NCI-H2196 (cell line): ENCODE results near the gene OR10H4.
"Not testable (repeated sequence)": the region's sequence is repeated elsewhere in the genome, so short reads cannot be mapped to it uniquely, and the experiment has no call there.

Source experiments
- DNase-seq: peaks from one replicate; lab custom pipeline; 2025; ENCODE audit not compliant: unreplicated experiment; lab: John Stamatoyannopoulos, UW

Gene OR10H4

GRCh38 chr19:15937771-15938170 lies 11.0 kb upstream of the OR10H4 start:
- no peak for DNase-seq

- DNase-seq = no peak
Observed at GRCh38 chr19:15944401-15944800, 4.4 kb upstream of the OR10H4 start.

DNA sequence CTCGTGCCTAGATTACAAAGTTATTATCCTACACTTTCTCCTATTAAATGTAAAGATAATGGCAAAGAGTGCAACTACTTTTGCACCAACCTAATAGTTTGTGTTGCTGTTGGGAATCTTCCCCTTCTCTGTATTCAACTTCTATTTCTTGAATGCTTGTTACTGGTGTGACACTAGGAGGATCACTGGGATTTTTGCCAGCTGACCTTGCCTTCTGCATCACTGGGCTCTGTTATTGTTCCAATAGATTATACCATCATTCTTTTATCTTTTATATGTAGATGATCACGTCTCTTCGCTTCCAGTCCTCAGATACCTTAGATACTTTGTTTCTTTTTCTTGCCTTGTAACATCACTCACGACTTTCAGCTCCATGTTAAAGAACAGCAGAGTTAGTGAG lies 3.5 kb upstream of the OR10H4 start:
- no peak for DNase-seq

DNA sequence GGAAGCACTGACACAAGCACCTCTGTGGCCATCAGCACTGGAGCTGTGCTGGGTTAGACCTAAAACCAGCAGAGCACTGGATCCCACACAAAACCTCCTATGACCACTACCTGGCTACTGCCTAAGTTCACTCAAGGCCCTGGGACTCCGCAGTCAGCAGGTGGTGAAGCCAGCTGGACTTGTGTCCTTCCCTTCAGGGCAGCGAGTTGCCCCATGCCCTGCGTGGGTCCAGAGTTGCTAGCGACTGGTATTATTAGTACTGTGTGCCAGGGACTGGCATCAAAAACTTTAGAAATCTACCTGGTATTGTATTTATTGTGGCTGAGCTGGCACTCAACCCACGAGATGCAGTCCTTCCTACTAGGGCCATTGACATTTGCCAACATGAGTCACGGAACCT lies 6.0 kb downstream of the OR10H4 start:
- DNase-seq = no peak

DNA sequence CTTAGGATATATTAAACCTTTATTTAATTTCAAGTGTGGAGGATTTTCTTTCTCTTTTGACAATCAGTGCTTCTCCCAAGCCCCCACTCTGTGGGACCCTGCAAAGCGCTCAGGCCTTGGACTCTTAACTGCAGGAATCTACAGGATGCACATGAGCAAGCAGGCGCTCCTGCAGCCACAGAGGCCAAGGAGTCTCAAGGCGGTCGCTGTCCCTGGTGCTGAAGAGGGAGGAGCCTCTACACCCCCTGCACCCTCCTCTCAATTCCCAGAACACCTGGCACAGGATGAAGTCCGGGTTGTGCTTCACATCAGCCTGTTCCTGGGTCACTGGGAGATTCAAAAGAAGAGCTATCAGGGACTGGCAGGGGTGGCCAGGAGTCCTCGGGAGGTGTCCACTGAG lies 13.5 kb downstream of the OR10H4 start:
- no peak for DNase-seq

DNA sequence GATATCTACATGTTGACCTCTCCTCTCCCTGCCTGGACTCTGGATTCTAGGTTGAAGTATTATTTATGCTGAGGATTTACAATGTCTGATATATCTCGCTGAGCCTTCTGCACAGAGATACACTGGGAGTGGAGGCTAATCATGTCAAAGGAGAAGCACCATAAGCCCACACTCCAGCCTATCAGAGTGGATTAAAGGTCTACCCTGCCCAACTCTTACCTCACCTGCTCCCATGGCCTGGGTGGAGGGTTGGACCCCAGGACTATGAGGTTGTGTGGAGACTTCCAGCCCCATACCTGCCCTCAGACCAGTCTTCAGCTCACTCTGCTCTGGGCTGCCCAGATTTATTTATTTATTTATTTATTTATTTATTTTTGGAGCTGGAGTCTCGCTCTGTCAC lies 15.4 kb downstream of the OR10H4 start:
- DNase-seq = no peak

DNA sequence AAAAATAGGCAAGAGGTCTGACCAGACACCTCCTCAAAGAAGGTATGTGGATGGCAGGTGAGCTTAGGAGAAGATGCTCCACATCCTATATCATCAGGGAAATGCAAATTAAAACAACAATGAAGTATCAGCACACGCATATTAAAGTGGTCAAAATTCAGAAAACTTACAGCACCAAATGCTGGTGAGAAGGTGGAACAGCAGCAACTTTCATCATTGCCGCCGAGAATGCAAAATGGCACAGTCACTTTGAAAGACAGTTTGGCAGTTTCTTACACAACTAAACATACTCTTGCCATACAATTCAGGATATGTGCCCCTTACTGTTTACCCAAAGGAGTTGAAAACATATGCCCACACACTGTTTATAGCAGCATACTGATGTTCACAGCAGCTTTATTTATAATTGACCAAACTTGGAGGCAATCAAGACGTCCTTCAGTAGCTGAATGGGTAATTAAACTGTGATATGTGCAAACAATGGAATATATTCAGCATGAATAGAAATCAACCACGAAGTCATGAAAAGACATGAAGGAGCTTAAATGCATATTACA lies 22.5 kb downstream of the OR10H4 start:
- DNase-seq = no peak

DNA sequence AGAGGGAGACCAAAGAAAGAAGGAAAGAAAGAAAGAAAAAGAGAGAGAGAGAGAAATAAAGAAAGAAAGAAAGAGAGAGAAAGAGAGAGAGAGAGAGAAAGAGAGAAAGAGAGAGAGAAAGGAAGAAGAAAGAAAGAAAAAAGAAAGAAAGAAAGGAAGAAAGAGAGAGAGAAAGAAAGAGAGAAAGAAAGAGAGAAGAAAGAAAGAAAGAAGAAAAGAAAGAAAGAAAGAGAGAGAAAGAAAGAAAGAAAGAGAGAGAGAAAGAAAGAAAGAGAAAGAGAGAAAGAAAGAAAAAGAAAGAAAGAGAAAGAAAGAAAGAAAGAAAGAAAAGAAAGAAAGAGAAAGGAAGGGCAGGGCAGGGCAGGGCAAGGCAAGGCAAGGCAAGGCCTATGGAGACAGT lies 23.2 kb downstream of the OR10H4 start:
- not testable (repeated sequence) for DNase-seq

- no peak for DNase-seq
Observed at GRCh38 chr19:15974856-15975255, 26.0 kb downstream of the OR10H4 start.

- no peak for DNase-seq
Observed at GRCh38 chr19:15976836-15977689, 28.3 kb downstream of the OR10H4 start.

GRCh38 chr19:15977690-15978089 lies 28.9 kb downstream of the OR10H4 start:
- no peak for DNase-seq

DNA sequence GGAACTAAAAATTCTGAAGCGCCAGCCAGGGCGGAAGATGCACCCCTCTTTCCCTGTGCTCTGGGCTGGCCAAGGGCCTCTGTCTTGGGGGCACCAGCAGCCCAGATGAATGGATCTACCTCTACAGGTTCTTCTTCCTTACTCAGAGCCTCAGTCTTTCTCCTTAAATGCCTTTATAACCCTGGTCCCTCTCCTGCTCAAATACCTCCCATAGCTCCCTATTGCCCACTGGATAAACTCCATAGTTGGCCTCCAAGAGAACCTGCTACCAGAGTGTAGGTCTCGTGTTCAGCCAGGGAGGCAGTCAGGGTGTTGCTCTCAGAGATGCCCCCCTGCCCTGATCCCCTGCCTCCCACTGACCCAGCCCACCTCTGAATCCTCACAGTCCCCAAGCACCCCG lies 30.5 kb downstream of the OR10H4 start:
- no peak for DNase-seq

DNA sequence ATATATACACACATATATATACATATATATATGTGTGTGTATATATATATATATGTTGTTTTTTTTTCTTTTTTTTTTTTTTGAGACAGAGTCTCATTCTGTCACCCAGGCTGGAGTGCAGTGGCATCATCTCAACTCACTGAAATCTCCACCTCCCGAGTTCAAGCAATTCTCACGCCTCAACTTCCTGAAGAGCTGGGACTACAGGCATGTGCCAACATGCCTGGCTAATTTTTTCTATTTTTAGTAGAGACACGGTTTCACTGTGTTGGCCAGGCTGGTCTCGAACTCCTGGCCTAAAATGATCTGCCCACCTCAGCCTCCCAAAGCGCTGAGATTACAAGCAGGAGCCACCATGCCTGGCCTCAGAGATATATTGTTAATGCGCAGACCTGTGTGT lies 37.0 kb downstream of the OR10H4 start:
- DNase-seq = not testable (repeated sequence)

DNA sequence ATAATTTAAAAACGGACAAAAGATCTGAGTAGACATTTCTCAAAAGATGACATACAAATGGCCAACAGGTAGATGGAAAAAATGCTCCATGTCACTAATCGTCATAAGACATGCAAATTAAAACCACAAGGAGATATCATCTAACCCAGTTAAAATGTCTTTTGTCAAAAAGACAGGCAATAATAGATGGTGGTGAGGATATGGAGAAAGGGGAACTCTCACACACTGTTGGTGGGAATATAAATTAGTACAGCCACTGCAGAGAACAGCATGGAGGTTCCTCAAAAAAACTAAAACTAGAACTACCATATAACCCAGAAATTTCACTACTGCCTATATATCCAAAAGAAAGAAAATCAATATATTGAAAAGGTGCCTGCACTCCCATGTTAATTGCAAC lies 37.9 kb downstream of the OR10H4 start:
- DNase-seq = no peak

DNA sequence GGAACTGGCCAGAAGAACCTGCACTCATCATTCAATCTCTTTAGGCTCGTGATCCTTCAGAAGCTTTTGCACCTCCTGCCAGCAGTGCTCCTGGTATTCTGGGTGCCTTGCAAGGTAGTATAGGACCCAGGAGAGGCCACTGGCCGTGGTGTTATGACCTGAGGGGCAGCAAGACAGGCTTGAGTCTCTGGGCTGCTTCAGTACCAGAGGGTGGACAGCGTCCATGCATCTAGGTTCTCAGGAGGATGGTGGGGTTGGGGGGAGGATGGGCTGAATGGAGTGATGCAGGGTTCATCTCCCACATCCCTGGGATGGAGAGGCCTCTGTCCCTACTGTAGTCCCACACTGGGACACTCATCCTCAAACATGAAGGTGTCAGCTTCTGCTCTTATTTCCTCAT lies 41.1 kb downstream of the OR10H4 start:
- no peak for DNase-seq

DNA sequence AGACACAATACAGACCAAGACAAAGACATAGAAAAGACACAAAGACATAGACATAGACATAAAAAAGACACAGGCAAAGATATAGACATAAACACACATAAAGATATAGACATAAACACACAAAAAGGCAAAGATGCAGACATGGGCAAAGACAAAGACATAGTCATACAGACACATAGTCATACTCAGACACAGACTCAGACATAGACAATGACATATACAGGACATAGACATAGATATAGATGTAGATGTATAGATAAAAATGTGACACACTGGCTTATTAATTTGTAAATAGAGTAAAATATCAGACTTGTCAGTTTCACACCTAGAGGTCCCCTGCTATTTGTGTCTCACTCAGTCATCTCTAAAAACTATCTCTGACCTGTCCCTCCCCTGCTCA lies 42.8 kb downstream of the OR10H4 start:
- DNase-seq = no peak

- no peak for DNase-seq
Observed at GRCh38 chr19:15992014-15992413, 43.2 kb downstream of the OR10H4 start.

GRCh38 chr19:15995536-15995935 lies 46.7 kb downstream of the OR10H4 start:
- DNase-seq = no peak

DNA sequence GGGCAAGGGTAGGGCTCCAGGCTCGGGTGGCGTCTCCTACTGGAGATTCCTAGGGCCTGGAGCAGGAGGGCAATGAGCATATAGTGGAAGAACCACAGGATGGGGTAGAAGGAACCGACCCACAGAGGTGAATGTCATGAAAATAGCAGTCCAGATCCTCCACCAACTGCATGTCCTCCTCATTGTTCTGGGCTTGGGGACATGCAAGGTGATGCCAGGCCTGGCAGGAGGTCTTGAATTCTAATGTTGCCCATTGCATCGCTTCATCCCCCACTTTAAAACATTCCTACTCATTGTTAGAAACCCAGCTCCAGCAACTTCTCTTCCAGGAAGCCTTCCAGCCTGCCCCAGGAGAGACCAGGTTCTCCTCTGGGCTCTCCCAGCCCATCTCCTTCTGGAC lies 49.4 kb downstream of the OR10H4 start:
- DNase-seq = no peak
